HEK293 (cell line): ENCODE results near the gene CYB561D2.

ENCODE experiments used
- CTCF ChIA-PET: fragments of 350-600 bp; formaldehyde crosslinking; extraction: SDS; loops from one replicate; lab custom pipeline; 2021; ENCODE audit warnings: antibody characterized with exemption; lab: Yijun Ruan, JAX
- POLR2A ChIA-PET: fragments of 300-600 bp; formaldehyde crosslinking; extraction: SDS; loops from one replicate; lab custom pipeline; 2020; ENCODE audit warnings: antibody characterized with exemption, inconsistent platforms; lab: Yijun Ruan, JAX
- H3K27ac ChIP-seq: fragments of 200-500 bp; sonication (Bioruptor generic); 2 replicates; pipeline ENCODE4 v1.5.1; 2014; ENCODE audit warnings: low read depth, low read length, control low read depth, inconsistent platforms; ENCODE audit errors: extremely low read depth
- H3K36me3 ChIP-seq, 2 experiments: fragments of 200-500 bp in 1 of 2; sonication (Bioruptor generic) in 1 of 2; 1 replicate in 1 of 2; 2 replicates in 1 of 2; pipeline ENCODE4 v1.5.1; 2014 to 2017; ENCODE audit warnings: inconsistent platforms in 2 of 2, low read length in 2 of 2; ENCODE audit not compliant: control insufficient read depth in 2 of 2, insufficient read depth in 1 of 2
- H3K4me1 ChIP-seq: fragments of 200-500 bp; sonication (Bioruptor generic); 2 replicates; pipeline ENCODE4 v1.5.1; 2014; ENCODE audit warnings: mild to moderate bottlenecking, low read length, inconsistent platforms; ENCODE audit not compliant: control insufficient read depth, insufficient read depth
- H3K4me3 ChIP-seq: 2 replicates; pipeline ENCODE4 v1.5.1; 2011; ENCODE audit warnings: low read depth, mild to moderate bottlenecking, control low read depth, low read length, moderate library complexity
- H3K9me3 ChIP-seq: fragments of 200-500 bp; sonication (Bioruptor generic); 2 replicates; pipeline ENCODE4 v1.5.1; 2014; ENCODE audit warnings: low read depth, low read length, inconsistent platforms; ENCODE audit not compliant: control insufficient read depth, insufficient read depth
- IKZF3 ChIP-seq: fragments of 450-650 bp; IDR thresholded peaks from 2 replicates; pipeline ENCODE4 v1.5.0; 2018; ENCODE audit warnings: missing biosample characterization, mild to moderate bottlenecking, missing genetic modification characterization, moderate library complexity
- KLF1 ChIP-seq: fragments of 450-650 bp; formaldehyde crosslinking; IDR thresholded peaks from 2 replicates; pipeline ENCODE4 v1.5.1; 2016; ENCODE audit warnings: missing biosample characterization, missing genetic modification characterization
- KLF17 ChIP-seq: fragments of 450-650 bp; formaldehyde crosslinking; IDR thresholded peaks from 2 replicates; pipeline ENCODE4 v1.5.1; 2016; ENCODE audit warnings: missing biosample characterization, missing genetic modification characterization
- PRDM6 ChIP-seq: fragments of 450-650 bp; formaldehyde crosslinking; IDR thresholded peaks from 2 replicates; pipeline ENCODE4 v1.5.1; 2017; ENCODE audit warnings: missing biosample characterization, missing genetic modification characterization
- SP2 ChIP-seq: fragments of 450-650 bp; formaldehyde crosslinking; IDR thresholded peaks from 2 replicates; pipeline ENCODE4 v1.5.1; 2016; ENCODE audit warnings: missing biosample characterization, missing genetic modification characterization
- ZBTB17 ChIP-seq: fragments of 450-650 bp; formaldehyde crosslinking; IDR thresholded peaks from 2 replicates; pipeline ENCODE4 v1.5.1; 2016; ENCODE audit warnings: missing biosample characterization, missing genetic modification characterization
- ZBTB26 ChIP-seq: fragments of 450-650 bp; formaldehyde crosslinking; optimal IDR thresholded peaks from 2 replicates; pipeline ENCODE3; 2016; ENCODE audit warnings: missing biosample characterization, mild to moderate bottlenecking, missing genetic modification characterization
- ZBTB48 ChIP-seq: fragments of 450-650 bp; formaldehyde crosslinking; IDR thresholded peaks from 2 replicates; pipeline ENCODE4 v1.5.1; 2016; ENCODE audit warnings: missing biosample characterization, missing genetic modification characterization
- ZBTB7A ChIP-seq: fragments of 450-650 bp; formaldehyde crosslinking; IDR thresholded peaks from 2 replicates; pipeline ENCODE4 v1.5.1; 2016; ENCODE audit warnings: low read depth, missing biosample characterization, missing genetic modification characterization
- ZBTB8A ChIP-seq: fragments of 450-650 bp; formaldehyde crosslinking; IDR thresholded peaks from 2 replicates; pipeline ENCODE4 v1.5.1; 2016; ENCODE audit warnings: missing biosample characterization, missing genetic modification characterization
- ZEB2 ChIP-seq: fragments of 450-650 bp; formaldehyde crosslinking; IDR thresholded peaks from 2 replicates; pipeline ENCODE4 v1.5.1; 2016; ENCODE audit warnings: missing biosample characterization, missing genetic modification characterization
- ZFHX2 ChIP-seq: fragments of 450-650 bp; formaldehyde crosslinking; conservative IDR thresholded peaks from 2 replicates; pipeline ENCODE4 v1.5.1; 2016; ENCODE audit warnings: missing biosample characterization, missing genetic modification characterization
- ZNF175 ChIP-seq: fragments of 450-650 bp; formaldehyde crosslinking; IDR thresholded peaks from 2 replicates; pipeline ENCODE4 v1.5.1; 2016; ENCODE audit warnings: missing biosample characterization, missing genetic modification characterization
- ZNF223 ChIP-seq: fragments of 450-650 bp; formaldehyde crosslinking; IDR thresholded peaks from 2 replicates; pipeline ENCODE4 v1.5.1; 2016; ENCODE audit warnings: missing biosample characterization, missing genetic modification characterization
- ZNF449 ChIP-seq: fragments of 450-650 bp; formaldehyde crosslinking; IDR thresholded peaks from 2 replicates; pipeline ENCODE4 v1.5.1; 2017; ENCODE audit warnings: missing biosample characterization, mild to moderate bottlenecking, missing genetic modification characterization, moderate library complexity
- ZNF580 ChIP-seq: fragments of 450-650 bp; formaldehyde crosslinking; IDR thresholded peaks from 2 replicates; pipeline ENCODE4 v1.5.1; 2016; ENCODE audit warnings: missing biosample characterization, missing genetic modification characterization
- ZNF677 ChIP-seq: fragments of 450-650 bp; IDR thresholded peaks from 2 replicates; pipeline ENCODE4 v1.5.0; 2018; ENCODE audit warnings: missing biosample characterization, mild to moderate bottlenecking, missing genetic modification characterization, moderate library complexity

The CYB561D2 gene

GRCh38 chr3:50359760-50360110 lies 9.1 kb downstream of the CYB561D2 start:
- TF ChIP-seq ZNF677 (tag by site-specific recombination) (no peak), ZFHX2 (tag by site-specific recombination) (no peak), IKZF3 (no peak), ZNF223 (tag by site-specific recombination) (no peak), ZBTB17 (tag by site-specific recombination) (peak; percentile 5; the same call in 1 of the 2 replicates), ZBTB7A (tag by site-specific recombination) (no peak), PRDM6 (tag by site-specific recombination) (no peak), ZNF449 (no peak), ZNF580 (tag by site-specific recombination) (no peak), ZEB2 (tag by site-specific recombination) (0 out of 2 replicates have a peak, but pooled peaks have one; percentile 2), ZBTB26 (tag by site-specific recombination) (no peak), ZBTB48 (tag by site-specific recombination) (0 out of 2 replicates have a peak, but pooled peaks have one; percentile 19), ZNF175 (tag by site-specific recombination) (no peak)
- CTCF ChIA-PET, result interaction anchor here (0.6 to 0.8 kb wide), 2 partner anchors 135 to 195 kb away, joined by 3 read pairs; no protein-coding TSS in a partner anchor
- H3K36me3 ChIP-seq, result peaks cover 0 to 40% of the 10 kb centered on the region in 2 experiments; a peak in 1 of 3 replicates
- H3K27ac ChIP-seq, result no peak overlapping the region
- H3K4me1 ChIP-seq, result no peaks in the 10 kb centered on the region
- POLR2A ChIA-PET, result interaction anchor here (1.0 to 1.4 kb wide), 2 partner anchors 22 to 31 kb away, joined by 4 read pairs; partner anchors contain the start of gene TUSC2
- H3K4me3 ChIP-seq, result peak overlapping the region; percentile 6
- H3K9me3 ChIP-seq, result no peaks in the 10 kb centered on the region

GRCh38 chr3:50364573-50365079 lies 14.0 kb downstream of the CYB561D2 start:
- CTCF ChIA-PET, result interaction anchor here (0.6 to 1.4 kb wide), 2 partner anchors 17 to 1138 kb away, joined by 3 to 4 read pairs; no protein-coding TSS in a partner anchor

More at GRCh38 chr3:50364573-50365079, 14.0 kb downstream of the CYB561D2 start:
- POLR2A ChIA-PET, result interaction anchor here (0.9 kb wide), 1 partner anchor 15 kb away, joined by 3 read pairs; the partner anchor contains the start of gene NPRL2
- H3K4me3 ChIP-seq, result no peak overlapping the region; the same call in 1 of the 2 replicates
- TF ChIP-seq KLF1 (tag by site-specific recombination), result peak; percentile 75
- no peak for TF ChIP-seq ZBTB8A (tag by site-specific recombination)
- TF ChIP-seq KLF17, result 0 out of 2 replicates have a peak, but pooled peaks have one; percentile 23
- peak; percentile 17; the same call in 1 of the 2 replicates for TF ChIP-seq SP2 (tag by site-specific recombination)
- H3K27ac ChIP-seq, result no peak overlapping the region
- no peaks in the 10 kb centered on the region for H3K9me3 ChIP-seq
- H3K4me1 ChIP-seq, result no peaks in the 10 kb centered on the region
- H3K36me3 ChIP-seq, result no peaks in the 10 kb centered on the region
